ENCODE data around the gene GPC5. TPM values are rescaled to one million over a fixed set of nuclear protein-coding genes. Genes with fewer than 3 reads are reported as not detected.

The GPC5 gene
- total and polyA plus RNA-seq, 2 of the 8 experiments (the other 6 are each of a cell fraction or from before 2014, with no cell fraction given): 0.20 to 0.39 TPM

GRCh38 chr13:91698308-91698707 is 299.9 kb downstream of the GPC5 start:
- 94% methylated on average over 2 of the region's 2 CpGs; no CpG with 5 or more reads in 1 of the 2 experiments for WGBS, 2 experiments (ENCODE audit: extremely low coverage in 1 of 2, insufficient coverage in 1 of 2, insufficient read length in 1 of 2, insufficient replicate concordance in 2 of 2, low coverage in 1 of 2, low lambda C conversion rate in 2 of 2, missing lambda C conversion rate in 1 of 2)
- H3K79me1 ChIP-seq (ENCODE audit: low read depth, low read length): no peaks in the 10 kb centered on the region
- no peak overlapping the region for H2AFZ ChIP-seq (ENCODE audit: low read length)
- no peak overlapping the region for H2BK5ac ChIP-seq (ENCODE audit: low read depth, low read length)
- no peak overlapping the region for H4K8ac ChIP-seq (ENCODE audit: extremely low read depth, insufficient read depth, low read length)
- FAIRE-seq: no peak
- H3K14ac ChIP-seq (ENCODE audit: insufficient read length): no peak overlapping the region
- POLR2A ChIA-PET (ENCODE audit: partially characterized antibody): no interaction called here
- H3K56ac ChIP-seq (replicated peaks; ENCODE audit: insufficient read length, low read depth, low read length): no peak overlapping the region
- no peak overlapping the region for H3K4ac ChIP-seq (replicated peaks; ENCODE audit: insufficient read length, low read depth, low read length)
- no peaks in the 10 kb centered on the region for H3K79me2 ChIP-seq (ENCODE audit: control insufficient read depth in 1 of 2, insufficient read depth in 2 of 2, low read length in 2 of 2)
- H3K18ac ChIP-seq (ENCODE audit: extremely low read depth, low read length): no peak overlapping the region
- H2AK5ac ChIP-seq (ENCODE audit: low read depth, low read length): no peak overlapping the region
- no peak overlapping the region for H3K9ac ChIP-seq (replicated peaks in 1 of 4; ENCODE audit: extremely low read depth in 1 of 4, low read depth in 3 of 4, low read length in 3 of 4)
- TF ChIP-seq SUZ12 (IDR thresholded peaks at IDR 0.05; ENCODE audit: low read length): no peak
- TF ChIP-seq FOSL1 (IDR thresholded peaks at IDR 0.05; ENCODE audit: insufficient read depth, low read depth, low read length): no peak
- no peak for TF ChIP-seq EZH2 (IDR thresholded peaks at IDR 0.05; ENCODE audit: low read depth, low read length, severe bottlenecking)
- no peak for TF ChIP-seq TAF1 (IDR thresholded peaks at IDR 0.05; ENCODE audit: low read depth, low read length)
- no peak overlapping the region for H2BK120ac ChIP-seq (replicated peaks; ENCODE audit: low read depth, low read length)
- H4K91ac ChIP-seq (replicated peaks; ENCODE audit: insufficient read length, low read length): no peak overlapping the region
- no peak for DNase-seq (ENCODE audit: low read depth in 1 of 2, low spot score in 2 of 2)
- H2BK20ac ChIP-seq (ENCODE audit: low read length): no peak overlapping the region
- H3K23ac ChIP-seq (ENCODE audit: insufficient read length): no peak overlapping the region
- H3K9me3 ChIP-seq (ENCODE audit: insufficient read depth in 2 of 2, low read depth in 1 of 2, low read length in 1 of 2): no peaks in the 10 kb centered on the region
- no peaks in the 10 kb centered on the region for H4K20me1 ChIP-seq (replicated peaks in 1 of 2; ENCODE audit: control insufficient read depth in 1 of 2, insufficient read depth in 2 of 2, low read length in 2 of 2)
- H2BK15ac ChIP-seq (ENCODE audit: low read length): no peak overlapping the region
- no peak overlapping the region for H4K5ac ChIP-seq (ENCODE audit: insufficient read length, low read depth, low read length)
- H3K4me1 ChIP-seq (replicated peaks in 1 of 4; ENCODE audit: control insufficient read depth in 3 of 4, insufficient read depth in 4 of 4, low read length in 3 of 4): no peaks in the 10 kb centered on the region
- H3K27me3 ChIP-seq (replicated peaks in 1 of 4; ENCODE audit: control insufficient read depth in 3 of 4, extremely low read depth in 1 of 4, insufficient read depth in 3 of 4, low read length in 3 of 4): no peaks in the 10 kb centered on the region
- no peak overlapping the region for H3K4me3 ChIP-seq (ENCODE audit: extremely low read depth in 1 of 4, insufficient read depth in 2 of 4, low read depth in 3 of 4, low read length in 4 of 4)
- no peak overlapping the region for H2BK12ac ChIP-seq (ENCODE audit: low read depth, low read length)
- H3K23me2 ChIP-seq (ENCODE audit: low read depth, low read length): no peaks in the 10 kb centered on the region; the same call in 1 of the 2 replicates
- no peak overlapping the region for H3K4me2 ChIP-seq (ENCODE audit: insufficient read depth in 1 of 2, low read depth in 2 of 2, low read length in 2 of 2)
- CTCF ChIA-PET (ENCODE audit: partially characterized antibody): interaction anchor here (0.7 kb wide), 1 partner anchor 153 kb away, joined by 3 read pairs; no protein-coding TSS in a partner anchor
- H3K27ac ChIP-seq (ENCODE audit: low read depth, low read length): no peak overlapping the region
- H3K36me3 ChIP-seq (ENCODE audit: control insufficient read depth in 2 of 4, insufficient read depth in 4 of 4, low read length in 3 of 4): no peaks in the 10 kb centered on the region

Data from H1 (cell line).